Suppressor macrophage (primary cell): Measurements from ENCODE around the gene FAM120A.
"Not testable (repeated sequence)": the region's sequence is repeated elsewhere in the genome, so short reads cannot be mapped to it uniquely, and the experiment has no call there.

ENCODE experiments used
- DNase-seq, 4 experiments: peaks; one replicate each; pipeline ENCODE4 v3.0.0-alpha.2; 2020 to 2022
- total RNA-seq, 17 experiments: gene quantifications; one replicate each; lab custom pipeline; 2026; ENCODE audit warnings: mixed read lengths in 6 of 17, inconsistent platforms in 3 of 17; lab: John Stamatoyannopoulos, UW

The FAM120A gene
- 126 to 331 (median 253) reads per million in 17 experiments for total RNA-seq

DNA sequence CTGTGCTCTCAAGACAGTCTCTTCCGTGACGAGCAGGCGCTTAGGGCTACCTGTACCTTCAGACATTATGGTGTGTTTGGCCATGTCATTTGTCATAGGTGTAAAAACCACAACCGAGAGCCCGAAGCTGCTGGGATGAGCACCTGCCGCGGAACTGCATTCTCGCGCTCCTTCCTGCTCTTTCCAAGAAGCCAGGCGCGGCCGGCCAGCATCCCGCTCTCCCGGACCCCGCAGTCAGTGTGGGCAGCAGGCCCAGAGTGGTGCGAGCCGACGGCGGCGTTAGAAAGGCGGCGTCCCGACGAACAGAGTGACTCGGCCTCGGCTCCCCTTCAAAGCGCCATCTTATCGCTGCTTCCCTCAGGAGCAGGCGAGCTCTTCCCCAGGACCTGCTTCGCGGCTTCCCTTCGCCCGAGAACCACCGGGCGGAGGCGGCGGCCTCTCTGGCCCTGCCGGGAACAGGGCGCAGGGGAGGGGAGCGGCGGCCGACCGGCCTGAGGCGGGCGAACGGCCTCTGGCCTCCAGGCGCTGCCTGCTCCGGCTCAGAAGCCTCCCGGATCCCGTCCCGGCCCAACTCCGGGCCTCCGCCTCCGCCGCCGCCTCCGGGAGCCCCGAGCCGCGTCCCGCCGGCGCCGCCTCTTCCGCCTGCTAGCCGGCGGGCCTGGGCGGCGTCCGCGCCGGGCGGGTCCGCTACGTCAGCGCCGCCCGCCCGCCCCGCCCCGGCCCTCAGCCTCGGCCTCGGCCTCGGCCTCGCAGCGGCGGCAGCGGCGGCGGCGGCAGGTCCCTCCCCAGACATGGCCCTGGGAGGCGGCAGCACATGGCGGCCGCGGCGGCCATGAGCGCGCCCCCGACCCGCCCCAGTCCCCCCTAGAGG lies at the start of gene FAM120A:
FAM120A (plus strand) TSS at position 741 of the 871 bp plus-strand sequence. CDS start 231 bp downstream, outside the sequence.
- peak; percentile 90 to 97 (median 93) for DNase-seq

DNA sequence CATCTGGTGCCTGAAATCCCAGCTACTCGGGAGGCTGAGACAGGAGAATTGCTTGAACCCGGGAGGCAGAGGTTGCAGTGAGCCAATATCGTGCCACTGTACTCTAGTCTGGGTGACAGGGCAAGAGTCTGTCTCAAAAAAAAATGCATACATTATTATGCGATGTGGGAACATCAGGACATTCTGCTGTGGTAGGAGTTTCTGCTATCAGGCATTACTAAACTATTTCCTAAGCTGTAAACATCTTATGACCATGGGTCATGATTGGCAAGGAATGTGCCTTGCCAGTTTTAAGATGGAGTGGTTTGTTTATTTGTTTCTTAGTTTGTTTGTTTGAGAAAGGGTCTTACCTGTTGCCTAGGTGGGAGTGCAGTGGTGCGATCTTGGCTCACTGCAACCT lies 45.1 kb upstream of the FAM120A start:
- peak; percentile 21 to 66 (median 42) for DNase-seq

DNA sequence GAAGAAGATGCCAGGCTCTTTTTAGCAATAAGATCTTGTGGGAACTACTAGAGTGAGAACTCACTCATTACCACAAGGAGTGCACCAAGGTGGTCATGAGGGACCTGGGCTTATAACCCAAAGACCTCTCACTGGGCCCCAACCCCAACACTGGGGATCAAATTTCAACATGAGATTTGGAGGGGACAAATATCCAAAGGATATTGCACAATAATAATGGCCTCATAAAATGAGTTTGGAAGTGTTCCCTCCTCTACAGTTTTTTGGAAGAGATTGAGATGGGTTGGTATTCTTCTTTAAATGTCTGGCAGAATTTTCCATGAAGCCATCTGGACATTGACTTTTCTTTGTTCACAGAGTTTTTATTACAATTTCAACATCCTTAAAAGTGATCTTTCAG lies 38.0 kb upstream of the FAM120A start:
- DNase-seq, result no peak

DNA sequence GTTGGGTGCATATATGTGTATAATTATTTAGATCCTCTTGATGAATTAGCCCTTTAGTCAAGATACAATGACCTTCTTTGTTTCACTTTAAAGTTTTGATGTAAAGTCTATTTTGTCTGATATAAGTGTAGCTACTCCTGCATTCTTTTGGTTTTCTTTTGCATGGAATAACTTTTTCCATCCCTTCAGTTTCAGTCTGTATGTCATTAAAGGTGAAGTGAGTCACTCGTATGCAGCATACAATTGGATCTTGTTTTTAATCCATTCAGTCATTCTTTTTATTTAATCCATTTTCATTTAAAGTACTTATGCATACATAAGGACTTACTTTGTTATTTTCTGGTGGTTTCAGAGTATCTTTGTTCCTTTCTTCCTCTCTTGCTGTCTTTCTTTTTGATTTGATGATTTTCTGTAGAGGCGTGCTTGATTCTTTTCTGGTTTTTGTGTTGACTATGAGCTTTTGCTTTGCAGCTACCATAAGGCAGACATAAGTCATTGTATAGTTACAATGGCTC lies 36.3 kb upstream of the FAM120A start:
- DNase-seq, result no peak

DNA sequence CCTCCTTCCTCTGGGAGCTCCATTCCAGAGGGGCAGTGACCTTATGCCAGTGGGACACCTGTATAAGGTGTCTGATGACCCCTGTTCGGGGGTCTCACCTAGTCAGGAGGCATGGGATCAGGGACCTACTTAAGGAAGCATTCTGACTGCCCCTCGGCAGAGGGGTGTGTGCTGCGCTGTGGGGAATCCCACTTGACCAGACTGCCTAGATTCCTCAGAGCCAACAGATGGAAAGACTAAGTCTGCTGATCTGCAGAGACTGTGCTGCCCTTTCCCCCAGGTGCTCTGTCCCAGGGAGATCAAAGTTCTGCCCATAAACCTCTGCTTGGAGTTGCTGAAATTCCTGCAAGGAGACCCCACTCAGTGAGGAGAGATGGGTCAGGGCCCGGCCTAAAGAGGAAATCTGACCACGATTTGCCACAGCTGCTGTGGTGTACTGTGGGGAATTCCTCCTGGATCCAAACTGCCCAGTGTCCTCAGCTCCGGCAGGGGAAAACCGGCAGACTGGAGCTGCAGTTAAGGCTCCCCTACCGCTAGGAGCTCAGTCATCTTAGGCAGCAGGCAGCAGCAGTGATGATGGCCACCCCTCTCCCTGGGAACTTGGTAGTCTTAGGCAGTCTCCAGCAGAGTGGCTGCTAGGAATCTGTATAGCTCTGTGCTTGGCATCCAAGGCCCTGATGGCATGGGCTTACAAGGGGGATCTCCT lies 34.8 kb upstream of the FAM120A start:
- no peak for DNase-seq

GRCh38 chr9:93417538-93417937 lies 33.9 kb upstream of the FAM120A start:
- no peak for DNase-seq

DNA sequence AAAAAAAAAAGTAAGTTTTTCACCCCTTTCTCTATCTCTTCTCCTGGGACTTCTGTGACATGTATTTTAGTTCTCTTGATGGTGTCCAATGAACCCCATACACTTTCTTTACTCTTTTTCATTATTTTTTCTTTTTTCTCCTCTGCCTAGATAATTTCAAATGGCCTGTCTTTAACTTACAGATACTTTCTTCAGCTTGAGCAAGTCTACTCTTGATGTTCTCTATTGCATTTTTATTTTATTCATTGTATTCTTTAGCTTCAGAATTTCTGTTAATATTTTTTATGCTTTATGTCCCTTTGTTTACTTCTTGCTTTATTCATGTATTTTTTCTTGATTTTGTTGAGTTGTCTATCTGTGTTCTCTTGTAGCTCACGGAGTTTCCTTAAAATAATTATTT lies 32.5 kb upstream of the FAM120A start:
- DNase-seq, result no peak

DNA sequence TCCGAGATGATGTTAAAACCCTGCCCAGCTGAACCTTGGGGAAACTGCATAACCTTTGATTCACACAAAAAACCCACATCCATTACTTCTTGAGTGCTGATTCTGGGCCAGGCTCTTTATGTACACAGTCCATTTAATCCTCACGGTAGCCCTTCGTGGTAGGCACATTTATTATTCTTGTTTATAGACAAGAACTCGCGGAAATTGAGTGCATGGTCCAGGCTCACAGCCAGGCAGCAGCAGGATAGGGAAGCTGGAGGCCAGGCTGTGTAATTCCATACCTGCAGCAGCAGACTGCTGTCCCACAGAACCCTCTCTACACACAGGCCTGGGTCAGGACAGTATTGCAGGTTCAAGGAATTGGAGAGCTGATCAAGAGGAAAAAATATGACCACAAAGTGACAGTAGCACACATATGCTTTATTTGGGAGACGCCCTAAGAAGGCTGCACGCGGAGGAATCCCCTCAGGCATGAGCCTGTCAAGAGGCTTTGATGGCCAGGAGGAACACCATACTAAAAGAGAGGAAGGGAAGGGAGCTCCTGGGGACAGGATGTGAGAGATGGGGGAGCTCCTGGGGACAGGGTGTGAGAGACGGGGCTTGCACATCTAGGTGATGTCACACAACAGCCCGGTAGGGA lies 28.4 kb upstream of the FAM120A start:
- DNase-seq, result no peak

DNA sequence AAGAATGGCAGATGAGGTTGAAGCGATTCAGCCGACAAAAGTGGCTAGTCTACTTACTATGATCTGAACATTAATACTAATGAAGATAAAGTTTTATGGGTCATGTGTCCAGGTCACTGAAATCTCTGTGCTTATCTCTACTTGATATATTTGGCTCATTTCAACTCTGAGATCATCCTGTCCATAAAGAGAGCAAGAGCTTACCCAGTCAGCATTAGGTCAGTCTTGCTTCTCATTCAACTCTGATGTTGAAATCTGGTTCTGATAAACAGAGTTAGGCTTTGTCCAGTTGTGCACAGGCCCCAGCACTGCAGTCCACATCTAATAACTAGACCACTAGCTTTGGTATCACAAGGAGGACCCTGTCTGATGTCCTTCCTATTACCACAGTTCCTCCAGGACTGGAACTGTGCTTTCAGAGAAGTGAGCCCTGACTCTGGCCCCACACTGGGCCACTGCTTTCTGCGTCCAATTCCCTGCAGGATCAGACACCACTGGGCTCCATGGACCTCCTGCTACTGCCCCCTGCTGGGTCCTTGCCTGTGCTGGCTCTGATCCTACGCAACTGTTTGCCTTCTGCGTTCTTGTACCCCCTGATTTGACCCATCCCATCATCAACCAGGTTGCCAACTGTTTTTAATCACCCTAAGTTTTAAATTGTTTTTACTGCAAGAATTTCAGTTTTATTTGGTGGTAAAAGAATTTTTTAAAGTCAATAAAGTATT lies 23.7 kb upstream of the FAM120A start:
- peak; percentile 7 to 38 (median 15) for DNase-seq

DNA sequence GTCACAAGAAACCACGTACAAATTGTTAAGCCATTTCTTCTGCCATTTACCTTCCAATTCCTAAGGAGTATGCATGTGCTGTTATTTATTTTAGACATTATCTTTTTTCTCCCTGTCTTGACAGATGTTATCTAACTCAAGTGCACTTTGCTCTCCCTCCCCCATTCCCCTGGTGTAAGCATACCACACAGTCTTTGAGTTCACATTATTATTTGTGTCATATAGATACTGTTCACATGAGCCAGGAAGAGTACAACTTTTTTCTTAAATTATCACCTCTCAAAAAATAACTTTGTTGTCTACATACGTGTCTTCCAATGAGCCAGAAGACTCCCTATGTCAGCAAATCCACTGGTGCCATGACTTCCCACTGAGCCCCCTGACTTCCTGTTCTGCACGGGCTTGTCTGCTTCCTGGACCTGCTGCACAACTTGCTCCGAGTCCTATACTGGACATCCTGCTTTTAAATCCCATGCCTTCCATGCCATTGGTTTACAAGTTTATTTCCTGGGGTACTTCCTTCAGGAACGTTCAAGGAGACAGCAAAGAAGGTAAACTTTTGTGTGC lies 19.9 kb upstream of the FAM120A start:
- DNase-seq, result peak; percentile 18 to 47 (median 44)

- no peak for DNase-seq
Measured at GRCh38 chr9:93432964-93433363, 18.5 kb upstream of the FAM120A start.

DNA sequence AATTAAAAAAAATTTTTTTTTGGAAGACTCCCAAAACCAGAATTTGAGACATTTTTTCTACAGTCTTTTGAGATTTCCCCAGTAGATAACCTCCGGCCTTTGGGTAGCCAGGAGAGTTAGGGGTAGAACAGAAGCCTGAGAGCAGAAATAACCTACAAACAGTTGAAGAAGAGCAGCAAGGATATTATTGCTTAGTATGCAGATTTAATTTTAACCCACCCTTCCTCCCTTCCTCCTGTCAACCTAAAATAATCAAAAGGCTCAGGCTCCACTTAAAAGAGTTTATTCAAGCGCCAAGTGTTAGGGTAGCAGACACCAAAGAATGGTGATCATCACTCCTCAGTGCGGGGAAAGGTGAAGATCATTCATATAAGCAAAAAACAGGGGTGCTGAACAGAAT lies 17.4 kb upstream of the FAM120A start:
- DNase-seq, result no peak

DNA sequence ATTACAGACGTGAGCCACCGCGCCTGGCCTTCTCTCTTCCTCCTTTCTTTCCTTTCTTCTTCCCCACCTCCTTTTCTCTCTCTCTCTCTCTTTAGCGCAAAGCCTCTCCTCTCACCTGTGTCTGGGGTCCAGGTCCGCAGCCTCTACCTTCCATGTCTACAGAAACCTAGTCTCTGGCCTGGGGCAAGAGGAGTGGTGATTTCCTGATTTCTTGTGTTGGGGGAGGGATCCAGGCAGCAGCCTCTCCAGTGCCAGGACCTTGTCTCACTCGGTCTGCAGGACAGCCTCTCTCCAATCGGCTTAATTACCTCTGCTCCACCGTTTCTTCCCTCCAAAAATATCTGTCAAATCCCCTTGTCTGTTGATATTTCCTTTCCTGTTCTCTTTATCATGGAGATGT lies 16.1 kb upstream of the FAM120A start:
- DNase-seq, result no peak

DNA sequence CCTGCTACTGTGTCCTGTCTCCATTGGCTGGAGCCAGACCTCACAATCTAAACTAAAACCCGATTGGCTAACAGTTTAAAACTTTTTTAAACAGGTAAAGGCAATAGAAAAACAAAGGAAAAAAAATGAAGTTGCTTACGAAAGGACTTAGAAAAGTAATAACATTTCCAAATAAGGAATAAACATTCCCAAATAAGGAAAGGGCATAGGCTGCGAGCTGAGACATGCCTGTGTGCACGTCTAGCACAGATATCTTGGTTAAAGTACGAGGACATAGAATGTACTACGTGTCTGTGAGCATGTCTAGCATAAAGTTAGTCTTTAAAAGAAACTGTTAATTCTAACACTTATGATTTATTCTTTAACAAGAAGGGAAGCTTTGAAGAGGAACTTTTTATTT lies 15.3 kb upstream of the FAM120A start:
- no peak for DNase-seq

- no peak for DNase-seq
Measured at GRCh38 chr9:93436655-93437407, 14.7 kb upstream of the FAM120A start.

DNA sequence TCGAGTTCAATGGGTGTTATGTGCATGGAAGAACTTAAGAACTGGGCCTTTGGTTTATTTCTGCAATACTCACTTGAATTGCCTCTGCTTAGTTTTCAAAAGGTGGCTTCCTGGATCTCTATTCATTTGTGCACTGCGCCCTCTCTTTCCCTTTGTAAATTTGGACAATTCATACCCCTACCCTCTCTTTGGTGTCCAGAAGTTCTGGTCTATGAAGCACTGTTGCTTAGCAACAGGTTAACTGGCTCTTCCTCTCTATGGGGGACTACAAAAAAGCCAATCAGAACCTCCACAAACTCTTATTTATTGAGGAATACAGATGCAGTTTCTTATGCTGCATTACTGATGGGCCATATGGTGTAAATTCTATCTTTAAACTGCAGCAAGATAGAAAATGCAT lies 13.5 kb upstream of the FAM120A start:
- DNase-seq, result no peak

- DNase-seq, result not testable (repeated sequence)
Measured at GRCh38 chr9:93439301-93439700, 12.2 kb upstream of the FAM120A start.

GRCh38 chr9:93440896-93441580 lies 10.4 kb upstream of the FAM120A start:
- DNase-seq, result no peak

GRCh38 chr9:93446073-93446472 lies 5.4 kb upstream of the FAM120A start:
- peak in 3 of 4 experiments; percentile 39 to 49 (median 46) for DNase-seq

DNA sequence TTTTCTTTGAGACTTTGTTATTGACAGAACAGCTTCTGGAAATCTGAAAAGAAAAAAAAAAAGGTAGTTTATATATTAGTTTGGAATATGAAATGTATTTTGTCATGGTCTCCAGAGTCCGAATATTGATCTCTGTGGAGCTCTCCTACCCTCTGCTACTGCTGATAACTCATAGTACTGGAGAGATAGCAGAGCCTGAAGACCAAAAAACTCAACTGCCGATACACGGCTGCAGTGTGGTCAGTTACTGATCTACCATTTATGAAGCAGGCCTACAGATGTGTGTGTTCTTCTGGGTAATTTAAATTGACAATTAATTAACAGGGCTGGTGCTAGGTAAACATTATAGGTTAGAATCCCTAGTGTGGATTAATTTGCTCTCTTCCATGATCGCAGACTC lies 3.8 kb upstream of the FAM120A start:
- no peak for DNase-seq
